ENCODE results near the gene ARRB2.

DNA sequence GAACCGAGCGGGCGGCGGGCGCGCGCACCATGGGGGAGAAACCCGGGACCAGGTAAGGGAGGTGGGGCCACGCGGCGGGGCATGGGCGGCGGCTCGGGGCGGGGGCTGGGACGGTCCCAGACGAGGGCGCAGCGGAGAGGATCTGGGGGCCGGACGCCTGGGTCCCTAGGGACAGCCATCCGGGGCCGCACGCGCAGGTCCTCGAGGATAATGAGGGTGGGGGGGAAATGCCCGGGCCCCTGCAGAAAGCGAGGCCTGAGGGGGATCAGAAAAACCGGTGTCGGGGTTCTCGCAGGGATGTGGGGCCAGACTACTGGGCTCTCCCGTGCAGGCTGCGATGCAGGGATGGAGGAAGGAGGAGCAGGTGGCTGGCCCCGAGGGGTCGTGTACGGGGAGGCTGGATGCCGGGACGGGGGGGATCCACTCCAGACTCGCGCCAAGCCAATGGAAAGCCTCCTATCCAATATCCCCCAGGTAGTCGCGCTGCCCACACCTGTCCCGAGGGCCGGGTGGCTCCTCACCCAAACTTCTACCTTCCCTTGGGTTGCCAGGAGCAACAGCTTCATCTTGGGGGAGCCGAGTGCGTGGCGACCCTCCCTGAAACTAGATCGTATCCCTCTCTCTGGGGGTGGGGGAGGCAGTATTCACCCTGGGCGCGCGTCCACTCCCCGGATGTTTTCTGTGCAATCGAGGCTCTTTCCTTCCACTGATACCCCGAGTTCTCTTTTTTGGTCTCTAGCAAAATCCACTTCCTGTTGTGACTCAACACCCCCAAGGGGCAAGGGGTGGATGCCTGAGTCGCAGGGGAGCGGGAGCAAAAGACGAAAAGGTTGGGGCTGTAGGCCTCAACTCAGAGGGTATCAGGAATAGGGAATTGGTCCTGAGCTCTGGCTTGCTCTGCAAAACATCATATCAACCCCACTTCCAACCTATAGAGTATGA is 532 bp downstream of the ARRB2 start:
- TF ChIP-seq, protein P1, sequence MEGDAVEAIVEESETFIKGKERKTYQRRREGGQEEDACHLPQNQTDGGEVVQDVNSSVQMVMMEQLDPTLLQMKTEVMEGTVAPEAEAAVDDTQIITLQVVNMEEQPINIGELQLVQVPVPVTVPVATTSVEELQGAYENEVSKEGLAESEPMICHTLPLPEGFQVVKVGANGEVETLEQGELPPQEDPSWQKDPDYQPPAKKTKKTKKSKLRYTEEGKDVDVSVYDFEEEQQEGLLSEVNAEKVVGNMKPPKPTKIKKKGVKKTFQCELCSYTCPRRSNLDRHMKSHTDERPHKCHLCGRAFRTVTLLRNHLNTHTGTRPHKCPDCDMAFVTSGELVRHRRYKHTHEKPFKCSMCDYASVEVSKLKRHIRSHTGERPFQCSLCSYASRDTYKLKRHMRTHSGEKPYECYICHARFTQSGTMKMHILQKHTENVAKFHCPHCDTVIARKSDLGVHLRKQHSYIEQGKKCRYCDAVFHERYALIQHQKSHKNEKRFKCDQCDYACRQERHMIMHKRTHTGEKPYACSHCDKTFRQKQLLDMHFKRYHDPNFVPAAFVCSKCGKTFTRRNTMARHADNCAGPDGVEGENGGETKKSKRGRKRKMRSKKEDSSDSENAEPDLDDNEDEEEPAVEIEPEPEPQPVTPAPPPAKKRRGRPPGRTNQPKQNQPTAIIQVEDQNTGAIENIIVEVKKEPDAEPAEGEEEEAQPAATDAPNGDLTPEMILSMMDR (conservative IDR thresholded peaks at IDR 0.05), result no peak
- TF ChIP-seq EZH2 (IDR thresholded peaks at IDR 0.05; ENCODE audit: low read depth), result no peak

Measured in PC-9 (cell line).